ENCODE measurements around the gene TP53TG5.

The TP53TG5 gene

GRCh38 chr20:45340951-45341350 is 37.2 kb downstream of the TP53TG5 start:
- TF ChIP-seq CTCF (IDR thresholded peaks at IDR 0.05) = no peak
- H3K4me3 ChIP-seq (ENCODE audit: low read depth in 1 of 2, low read length in 1 of 2) = no peak overlapping the region
- no peaks in the 10 kb centered on the region for H3K36me3 ChIP-seq
- no peak overlapping the region for H3K27ac ChIP-seq
- H3K4me1 ChIP-seq (ENCODE audit: control insufficient read depth in 1 of 2, insufficient read depth in 1 of 2, low read depth in 1 of 2, low read length in 1 of 2) = no peaks in the 10 kb centered on the region
- H3K9me3 ChIP-seq = no peaks in the 10 kb centered on the region
- peaks cover 27% of the 10 kb centered on the region for H3K27me3 ChIP-seq

- no peaks in the 10 kb centered on the region for H3K36me3 ChIP-seq
- no peak overlapping the region for H3K27ac ChIP-seq
- H3K9me3 ChIP-seq = no peaks in the 10 kb centered on the region
- peaks cover 21% of the 10 kb centered on the region for H3K27me3 ChIP-seq
- H3K4me1 ChIP-seq (ENCODE audit: control insufficient read depth in 1 of 2, insufficient read depth in 1 of 2, low read depth in 1 of 2, low read length in 1 of 2) = no peaks in the 10 kb centered on the region
- TF ChIP-seq CTCF (IDR thresholded peaks at IDR 0.05) = no peak
- H3K4me3 ChIP-seq (ENCODE audit: low read depth in 1 of 2, low read length in 1 of 2) = no peak overlapping the region
Observed at GRCh38 chr20:45340236-45340847, 37.8 kb downstream of the TP53TG5 start.

- Histone ChIP-seq H3K36me3 (no peaks in the 10 kb centered on the region), H3K27ac (no peak overlapping the region), H3K4me3 (ENCODE audit: low read depth in 1 of 2, low read length in 1 of 2) (no peak overlapping the region), H3K9me3 (no peaks in the 10 kb centered on the region), H3K27me3 (peaks cover 15% of the 10 kb centered on the region), H3K4me1 (ENCODE audit: control insufficient read depth in 1 of 2, insufficient read depth in 1 of 2, low read depth in 1 of 2, low read length in 1 of 2) (no peaks in the 10 kb centered on the region)
- no peak for TF ChIP-seq CTCF (IDR thresholded peaks at IDR 0.05)
Observed at GRCh38 chr20:45339799-45340198, 38.3 kb downstream of the TP53TG5 start.

- no peak for TF ChIP-seq CTCF (IDR thresholded peaks at IDR 0.05)
- Histone ChIP-seq H3K4me1 (ENCODE audit: control insufficient read depth in 1 of 2, insufficient read depth in 1 of 2, low read depth in 1 of 2, low read length in 1 of 2) (no peaks in the 10 kb centered on the region), H3K4me3 (ENCODE audit: low read depth in 1 of 2, low read length in 1 of 2) (no peak overlapping the region), H3K27ac (no peak overlapping the region), H3K36me3 (no peaks in the 10 kb centered on the region), H3K9me3 (no peaks in the 10 kb centered on the region), H3K27me3 (peaks cover 8% of the 10 kb centered on the region)
Observed at GRCh38 chr20:45339084-45339483, 39.0 kb downstream of the TP53TG5 start.

- H3K9me3 ChIP-seq = no peaks in the 10 kb centered on the region
- no peaks in the 10 kb centered on the region for H3K36me3 ChIP-seq
- H3K4me3 ChIP-seq (ENCODE audit: low read depth in 1 of 2, low read length in 1 of 2) = no peak overlapping the region
- H3K4me1 ChIP-seq (ENCODE audit: control insufficient read depth in 1 of 2, insufficient read depth in 1 of 2, low read depth in 1 of 2, low read length in 1 of 2) = no peaks in the 10 kb centered on the region
- H3K27ac ChIP-seq = no peak overlapping the region
- peaks cover 5% of the 10 kb centered on the region for H3K27me3 ChIP-seq
- TF ChIP-seq CTCF (IDR thresholded peaks at IDR 0.05) = no peak
Observed at GRCh38 chr20:45338121-45339030, 39.7 kb downstream of the TP53TG5 start.
